HepG2 (cell line): Measurements from ENCODE around the gene RPL41. TPM values are rescaled to one million over a fixed set of nuclear protein-coding genes. Genes with fewer than 3 reads are reported as not detected.

Source experiments
- ATF1 ChIP-seq: IDR thresholded peaks from 2 replicates; pipeline ENCODE4 v1.6.1; 2016; ENCODE audit warnings: mild to moderate bottlenecking, control low read depth
- CCDC6 ChIP-seq: sonication (generic); formaldehyde crosslinking; IDR thresholded peaks from 2 replicates; pipeline ENCODE4 v1.8.1; 2022; ENCODE audit warnings: mild to moderate bottlenecking, missing genetic modification reagents, moderate library complexity
- CEBPZ ChIP-seq: IDR thresholded peaks from 2 replicates; pipeline ENCODE4 v1.6.1; 2012; ENCODE audit warnings: low read length, improper control_type of control experiment
- CHCHD3 ChIP-seq: sonication (generic); formaldehyde crosslinking; IDR thresholded peaks from 2 replicates; pipeline ENCODE4 v1.8.0; 2022; ENCODE audit warnings: mild to moderate bottlenecking, missing genetic modification reagents, moderate library complexity
- HNRNPH1 ChIP-seq: fragments of 200-400 bp; formaldehyde crosslinking; optimal IDR thresholded peaks from 2 replicates; pipeline ENCODE3; 2017; ENCODE audit warnings: mild to moderate bottlenecking, low read depth, low read length
- HOXA5 ChIP-seq: sonication (generic); formaldehyde crosslinking; IDR thresholded peaks from 2 replicates; pipeline ENCODE4 v1.4.0; 2020; ENCODE audit warnings: missing genetic modification reagents
- KLF9 ChIP-seq: IDR thresholded peaks from 2 replicates; pipeline ENCODE4 v1.6.1; 2016; ENCODE audit warnings: low read depth
- MED13 ChIP-seq: sonication (generic); formaldehyde crosslinking; IDR thresholded peaks from 2 replicates; pipeline ENCODE4 v1.5.0; 2020; ENCODE audit warnings: missing genetic modification reagents
- MLLT10 ChIP-seq: sonication (generic); formaldehyde crosslinking; IDR thresholded peaks from 2 replicates; pipeline ENCODE4 v1.4.0; 2020; ENCODE audit warnings: missing genetic modification reagents
- PREB ChIP-seq: sonication (generic); formaldehyde crosslinking; IDR thresholded peaks from 2 replicates; pipeline ENCODE4 v1.4.0; 2020; ENCODE audit warnings: missing genetic modification reagents
- SP1 ChIP-seq, 2 experiments: fragments of 450-650 bp in 1 of 2; sonication (generic) in 1 of 2; formaldehyde crosslinking in 1 of 2; IDR thresholded peaks; 2 replicates each; pipeline versions ENCODE4 v1.4.0 to v1.6.1; 2016 to 2020; ENCODE audit warnings: missing genetic modification reagents in 1 of 2
- SPEN ChIP-seq: sonication (generic); formaldehyde crosslinking; IDR thresholded peaks from 2 replicates; pipeline ENCODE4 v1.5.1; 2020; ENCODE audit warnings: low read depth, mild to moderate bottlenecking, missing genetic modification reagents
- THAP8 ChIP-seq: sonication (generic); formaldehyde crosslinking; IDR thresholded peaks from 2 replicates; pipeline ENCODE4 v1.5.1; 2020; ENCODE audit warnings: missing genetic modification reagents, mild to moderate bottlenecking, borderline replicate concordance
- U2AF1 ChIP-seq: fragments of 200-400 bp; formaldehyde crosslinking; optimal IDR thresholded peaks from 2 replicates; pipeline ENCODE3; 2017; ENCODE audit warnings: mild to moderate bottlenecking, low read depth, low read length
- YEATS4 ChIP-seq: sonication (generic); formaldehyde crosslinking; IDR thresholded peaks from 2 replicates; pipeline ENCODE4 v1.4.0; 2020; ENCODE audit warnings: missing genetic modification reagents, borderline replicate concordance
- ZBTB7B ChIP-seq: sonication (generic); formaldehyde crosslinking; IDR thresholded peaks from 2 replicates; pipeline ENCODE4 v1.4.0; 2020; ENCODE audit warnings: missing genetic modification reagents
- ZNF12 ChIP-seq: sonication (generic); formaldehyde crosslinking; IDR thresholded peaks from 2 replicates; pipeline ENCODE4 v1.5.0; 2020; ENCODE audit warnings: missing genetic modification reagents
- ZNF253 ChIP-seq: sonication (generic); formaldehyde crosslinking; IDR thresholded peaks from 2 replicates; pipeline ENCODE4 v1.8.0; 2022; ENCODE audit warnings: mild to moderate bottlenecking, missing genetic modification reagents, borderline replicate concordance
- ZNF367 ChIP-seq: sonication (generic); formaldehyde crosslinking; IDR thresholded peaks from 2 replicates; pipeline ENCODE4 v1.4.0; 2020; ENCODE audit warnings: missing genetic modification reagents, borderline replicate concordance
- ZNF468 ChIP-seq: sonication (generic); formaldehyde crosslinking; IDR thresholded peaks from 2 replicates; pipeline ENCODE4 v1.8.0; 2022; ENCODE audit warnings: mild to moderate bottlenecking, moderate library complexity, missing genetic modification reagents
- ZNF572 ChIP-seq: sonication (generic); formaldehyde crosslinking; IDR thresholded peaks from 2 replicates; pipeline ENCODE4 v1.5.1; 2020; ENCODE audit warnings: mild to moderate bottlenecking, missing genetic modification reagents
- ZNF780A ChIP-seq: sonication (generic); formaldehyde crosslinking; IDR thresholded peaks from 2 replicates; pipeline ENCODE4 v1.8.0; 2022; ENCODE audit warnings: mild to moderate bottlenecking, missing genetic modification reagents, moderate library complexity
- polyA plus RNA-seq, 8 experiments: library from polyadenylated mRNA; depleted of rRNA in 3 of 8; stranded (reverse) in 7 of 8; unstranded in 1 of 8; fragments of >200 nt; fragmentation: Illumina TruSeq in 4 of 8; extraction: Trizol in 4 of 8; gene quantifications; 2 replicates each; pipeline versions ENCODE4 v1.2.1 to v1.2.3, GENCODE V29; 2011 to 2016; ENCODE audit warnings: low read depth in 4 of 8, missing spikeins in 1 of 8, mixed read lengths in 1 of 8; ENCODE audit not compliant: insufficient read depth in 1 of 8
- total RNA-seq, 5 experiments: library from RNA; depleted of rRNA; stranded (reverse); fragments of >200 nt; fragmentation: Illumina TruSeq; extraction: Trizol; gene quantifications; 2 replicates each; pipeline ENCODE4 v1.2.3, GENCODE V29; 2016; ENCODE audit warnings: low read depth in 1 of 5

RPL41 gene
- total and polyA plus RNA-seq, 2 of the 13 experiments (the other 11 are each of a cell fraction or from before 2014, with no cell fraction given) = 4,012 to 7,670 TPM

- TF ChIP-seq PREB (CRISPR knock-in tag) = no peak
- no peak for TF ChIP-seq ZNF253
- TF ChIP-seq HNRNPH1 = no peak
- TF ChIP-seq CHCHD3 (CRISPR knock-in tag) = no peak
- no peak for TF ChIP-seq CEBPZ
- TF ChIP-seq YEATS4 = peak; percentile 53; the same call in 1 of the 2 replicates
- no peak; the same call in 1 of the 2 replicates for TF ChIP-seq ATF1 (CRISPR knock-in tag)
- no peak for TF ChIP-seq CCDC6 (CRISPR knock-in tag)
- TF ChIP-seq SPEN = 0 out of 2 replicates have a peak, but pooled peaks have one; percentile 39
- TF ChIP-seq ZNF367 (CRISPR knock-in tag) = no peak
- peak; percentile 54; the same call in 1 of the 2 replicates for TF ChIP-seq ZBTB7B (CRISPR knock-in tag)
- TF ChIP-seq ZNF12 (CRISPR knock-in tag) = no peak
- TF ChIP-seq ZNF468 (CRISPR knock-in tag) = no peak
- no peak for TF ChIP-seq THAP8 (CRISPR knock-in tag)
- no peak for TF ChIP-seq MLLT10 (CRISPR knock-in tag)
- no peak for TF ChIP-seq MED13
- TF ChIP-seq ZNF572 (CRISPR knock-in tag) = no peak
- no peak for TF ChIP-seq U2AF1
- no peak for TF ChIP-seq SP1 (IDR thresholded peaks at IDR 0.05)
- no peak; the same call in 1 of the 2 replicates for TF ChIP-seq SP1 (CRISPR knock-in tag; IDR thresholded peaks at IDR 0.05)
- TF ChIP-seq KLF9 = no peak
- no peak for TF ChIP-seq ZNF780A (CRISPR knock-in tag)
- no peak; the same call in 1 of the 2 replicates for TF ChIP-seq HOXA5
These were observed 41.0 kb downstream of the RPL41 start (continued) for GRCh38 chr12:56157201-56158028.
